Pons (tissue), 1 donor: ENCODE measurements around the gene RGS14.
"Not testable (repeated sequence)": the region's sequence is repeated elsewhere in the genome, so short reads cannot be mapped to it uniquely, and the experiment has no call there.

Experiments
- DNase-seq: peaks from one replicate; pipeline ENCODE4 v3.0.0-alpha.2; 2016; ENCODE audit warnings: low spot score

RGS14 gene

DNA sequence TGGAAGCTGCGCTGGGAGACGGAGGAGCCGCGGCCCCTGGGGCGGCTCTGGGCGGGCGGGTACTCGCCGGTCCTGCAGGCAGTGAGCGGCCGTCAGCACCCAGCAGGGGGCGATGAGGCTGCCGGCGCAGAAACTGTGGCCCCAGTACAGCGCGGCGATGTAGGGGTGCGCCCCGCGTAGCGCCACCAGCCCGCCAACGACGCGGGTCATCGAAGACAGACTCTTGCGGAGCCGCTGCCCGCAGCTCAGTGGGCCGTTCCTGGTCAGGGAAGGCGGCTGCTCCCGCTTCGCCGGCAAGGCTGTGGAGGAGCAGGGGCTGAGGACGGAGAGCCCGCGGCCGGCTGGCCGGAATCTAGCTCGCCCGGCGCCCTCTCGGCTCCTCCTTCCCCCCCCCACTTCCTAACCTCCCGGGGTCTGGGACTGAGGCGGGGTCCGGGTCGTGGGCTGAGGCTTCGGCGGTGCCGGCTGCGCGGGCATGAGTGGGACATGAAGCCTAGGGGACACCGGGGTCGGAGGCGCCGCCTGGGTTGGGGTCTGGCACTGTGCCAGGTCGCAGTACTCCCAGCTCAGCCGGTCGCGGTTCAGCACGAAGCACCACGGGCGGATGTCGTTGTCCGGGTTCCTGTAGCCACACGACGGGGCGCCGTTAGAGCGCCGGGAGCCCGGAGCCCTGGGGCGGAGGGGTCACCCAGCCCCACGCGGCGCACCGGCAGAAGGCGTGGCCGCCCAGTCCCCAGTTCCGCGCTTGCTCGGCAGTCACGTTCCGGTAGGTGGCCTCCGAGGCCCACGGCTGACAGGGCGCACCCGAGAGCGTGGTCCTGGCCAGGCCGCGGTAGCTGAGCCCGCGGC, 46.3 kb downstream of the RGS14 start:
- DNase-seq, result peak; percentile 35

- no peak for DNase-seq
Measured at GRCh38 chr5:177404641-177405179, 47.0 kb downstream of the RGS14 start.

DNA sequence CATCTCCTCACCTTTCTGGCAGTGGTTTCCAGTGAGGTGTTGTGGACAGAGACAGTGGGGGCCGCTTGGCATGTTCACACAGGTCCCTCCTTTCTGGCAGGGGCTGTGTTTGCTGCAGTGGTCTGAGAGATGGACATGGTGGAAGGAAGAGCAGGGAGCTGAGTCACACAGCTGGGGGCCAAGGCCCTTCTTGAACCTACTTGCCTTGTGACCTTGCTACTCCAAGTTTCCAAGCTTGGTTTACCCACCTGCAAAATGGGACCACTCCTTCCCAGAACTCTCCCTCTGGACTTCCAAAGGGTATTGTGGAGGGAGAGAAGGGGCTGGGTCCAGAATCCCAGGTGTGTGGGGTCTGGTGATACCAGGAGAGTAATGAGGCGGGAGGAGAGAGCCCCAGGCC, 47.6 kb downstream of the RGS14 start:
- DNase-seq, result no peak

DNA sequence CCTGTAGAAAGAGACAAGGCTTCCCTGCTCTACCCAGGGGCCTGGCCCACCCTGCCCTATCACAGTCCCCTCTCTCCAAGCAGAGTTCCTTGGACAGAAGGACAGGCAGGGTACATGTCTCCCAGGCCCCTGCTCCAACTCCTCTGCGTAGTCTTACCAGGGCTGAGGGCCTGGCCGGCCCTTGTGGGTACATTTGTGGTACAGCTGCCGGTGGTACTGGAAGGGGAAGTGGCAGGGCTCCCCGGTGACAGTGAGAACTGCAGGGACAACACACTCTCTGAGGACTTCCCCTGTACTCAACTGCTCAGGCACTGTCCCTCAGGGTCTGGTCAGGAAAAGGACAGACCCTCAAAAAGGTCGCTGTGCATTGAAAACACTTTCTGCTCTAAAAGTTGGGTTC, 48.1 kb downstream of the RGS14 start:
- DNase-seq, result no peak

DNA sequence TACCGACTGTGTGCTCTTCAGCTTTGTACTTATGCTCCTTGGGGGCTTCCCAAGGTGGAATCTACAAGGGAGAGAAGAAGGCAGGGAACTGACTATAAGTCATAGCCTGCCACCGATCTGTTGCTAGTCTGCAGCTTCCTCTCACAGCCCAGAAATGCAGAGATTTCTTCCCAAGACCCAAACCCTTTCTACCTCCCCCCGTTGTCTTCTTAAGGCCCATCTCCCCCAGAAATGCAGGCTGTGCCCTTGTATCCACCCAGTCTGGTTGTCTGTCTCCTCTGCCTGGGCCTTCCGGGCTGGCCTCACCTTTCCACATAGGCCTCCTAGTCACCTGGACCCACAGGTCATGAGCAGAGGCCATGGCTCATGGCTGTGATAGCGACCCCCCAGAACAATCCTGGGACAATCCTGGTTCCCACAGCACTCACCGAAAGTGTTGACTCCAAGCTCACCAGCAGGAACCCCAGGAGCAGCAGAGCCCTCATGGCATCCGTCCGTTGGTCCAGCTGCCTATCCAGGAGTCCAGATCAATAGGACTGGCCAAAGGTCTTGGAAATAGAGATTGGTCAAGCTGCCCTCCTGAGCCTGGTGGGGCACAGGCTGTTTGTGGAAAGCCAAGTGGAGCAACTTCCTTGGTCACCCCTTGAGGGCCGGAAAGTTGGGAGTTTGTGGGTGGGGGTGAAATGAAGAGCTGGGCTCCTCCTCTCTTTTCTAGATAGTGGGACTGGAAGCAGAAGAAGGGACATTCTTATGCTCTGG, 51.5 kb downstream of the RGS14 start, which contains the start of gene F12:
Gene F12, minus strand, starts transcription at position 522 of the 759 bp plus-strand sequence. Its CDS starts 37 bp downstream, at position 485.
- DNase-seq, result no peak

DNA sequence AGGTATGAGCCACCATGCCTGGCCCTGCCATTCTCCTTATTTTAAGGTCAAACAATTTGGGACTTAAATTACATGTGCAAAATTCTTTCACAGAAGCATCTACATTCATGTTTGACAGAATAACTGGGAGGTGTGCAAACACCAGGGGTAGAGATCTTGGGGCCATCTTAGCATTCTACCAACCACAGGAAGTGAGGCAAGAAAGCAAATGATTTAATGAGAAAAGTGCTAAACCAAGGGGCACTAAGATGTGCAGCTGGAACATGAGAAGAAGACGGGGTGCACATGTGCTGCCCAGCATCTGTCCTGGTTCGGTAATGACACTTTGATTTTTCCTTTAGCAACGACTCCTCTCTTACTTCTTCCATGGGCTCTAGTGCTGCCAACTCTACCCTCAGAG, 52.9 kb downstream of the RGS14 start:
- no peak for DNase-seq

GRCh38 chr5:177412603-177413233, 55.0 kb downstream of the RGS14 start:
- no peak for DNase-seq

- DNase-seq, result no peak
Measured at GRCh38 chr5:177414481-177414880, 56.8 kb downstream of the RGS14 start.

GRCh38 chr5:177417081-177417480, 59.4 kb downstream of the RGS14 start:
- not testable (repeated sequence) for DNase-seq

- DNase-seq, result no peak
Measured at GRCh38 chr5:177419046-177419445, 61.3 kb downstream of the RGS14 start.

- not testable (repeated sequence) for DNase-seq
Measured at GRCh38 chr5:177420472-177420871, 62.7 kb downstream of the RGS14 start.

- DNase-seq, result no peak
Measured at GRCh38 chr5:177421062-177421798, 63.5 kb downstream of the RGS14 start.
